ENCODE measurements around the gene ZSCAN12. TPM values are rescaled to one million over a fixed set of nuclear protein-coding genes. Genes with fewer than 3 reads are reported as not detected.

Gene ZSCAN12
- total RNA-seq, 1 experiment from 2014 or later, result 12.6 TPM

- WGBS (ENCODE audit: extremely low coverage, insufficient read length, low lambda C conversion rate), result no CpG with 5 or more reads among the region's 4 CpGs
Observed at GRCh38 chr6:28395918-28396317, 3.6 kb downstream of the ZSCAN12 start.

More at GRCh38 chr6:28395918-28396317, 3.6 kb downstream of the ZSCAN12 start:
- H2BK12ac ChIP-seq (ENCODE audit: insufficient read length, low read depth, low read length), result no peak overlapping the region
- DNase-seq, result no peak
- no peak overlapping the region for H4K91ac ChIP-seq (ENCODE audit: insufficient read length, low read depth, low read length)
- H3K27me3 ChIP-seq (ENCODE audit: insufficient read depth, low read length), result no peaks in the 10 kb centered on the region
- H2BK5ac ChIP-seq (ENCODE audit: insufficient read length, low read length), result no peak overlapping the region
- H3K23me2 ChIP-seq (ENCODE audit: insufficient read length, low read depth, low read length, poor library complexity, severe bottlenecking), result no peaks in the 10 kb centered on the region
- H3K56ac ChIP-seq (ENCODE audit: insufficient read length, low read depth, low read length), result no peak overlapping the region
- no peak overlapping the region for H2AK5ac ChIP-seq (ENCODE audit: insufficient read length, low read length)
- no peak overlapping the region for H3K9ac ChIP-seq (ENCODE audit: extremely low read depth, insufficient read length, low read length)
- no peak overlapping the region for H2BK120ac ChIP-seq (ENCODE audit: low read depth, low read length, poor library complexity, severe bottlenecking)
- H2BK20ac ChIP-seq (ENCODE audit: low read depth, low read length, poor library complexity, severe bottlenecking), result no peak overlapping the region
- no peak overlapping the region for H2BK15ac ChIP-seq (ENCODE audit: low read depth, low read length)
- H3K4me1 ChIP-seq (ENCODE audit: insufficient read depth, low read length), result peaks cover 5% of the 10 kb centered on the region; the same call in 1 of the 2 replicates
- Mint-ChIP-seq H3K27me3 (ENCODE audit: low read depth) (peaks cover 9% of the 10 kb centered on the region; the same call in 1 of the 2 replicates), H3K36me3 (ENCODE audit: insufficient read depth in 1 of 3, low read depth in 3 of 3) (peaks cover 41 to 63% (median 58%) of the 10 kb centered on the region in 3 experiments; a peak in 6 of 7 replicates), H3K27ac (no peak overlapping the region), H3K4me1 (peaks cover 31 to 34% of the 10 kb centered on the region in 2 experiments), H3K4me3 (no peak overlapping the region), H3K9me3 (no peaks in the 10 kb centered on the region)
- H3K23ac ChIP-seq (ENCODE audit: insufficient read length, low read depth, low read length), result no peak overlapping the region
- no peak overlapping the region for H3K4me2 ChIP-seq (ENCODE audit: insufficient read depth, insufficient read length, low read length)
- no peak overlapping the region for H4K8ac ChIP-seq (replicated peaks; ENCODE audit: insufficient read length, low read depth, low read length)
- H3K79me1 ChIP-seq (ENCODE audit: insufficient read depth, low read depth, low read length, poor library complexity, severe bottlenecking), result peaks cover 6% of the 10 kb centered on the region
- H3K4ac ChIP-seq (ENCODE audit: low read depth, low read length), result no peak overlapping the region
- H3T11ph ChIP-seq (ENCODE audit: low read length), result no peak overlapping the region
- H3K27ac ChIP-seq (ENCODE audit: insufficient read length, low read depth, low read length), result no peak overlapping the region
- no peaks in the 10 kb centered on the region for H4K20me1 ChIP-seq (ENCODE audit: control insufficient read depth, insufficient read depth, insufficient read length)
- no peak for TF ChIP-seq CTCF (conservative IDR thresholded peaks at IDR 0.05)
- no peaks in the 10 kb centered on the region for H3K9me3 ChIP-seq (ENCODE audit: control insufficient read depth, low read depth, low read length)
- no peak overlapping the region for H3K14ac ChIP-seq (ENCODE audit: insufficient read depth, low read length)
- H3K18ac ChIP-seq (ENCODE audit: insufficient read length, low read depth, low read length), result no peak overlapping the region
- H3K79me2 ChIP-seq (ENCODE audit: insufficient read depth, low read length), result peaks cover 4% of the 10 kb centered on the region; the same call in 1 of the 2 replicates
- no peak overlapping the region for H4K5ac ChIP-seq (ENCODE audit: insufficient read length, low read depth, low read length)
- no peak overlapping the region for H2AFZ ChIP-seq (ENCODE audit: low read length)

Measured in H9 (cell line).